GM23248 (cell line): ENCODE measurements around the gene UBR3. TPM values are rescaled to one million over a fixed set of nuclear protein-coding genes. Genes with fewer than 3 reads are reported as not detected.
"Not testable (repeated sequence)": the region's sequence is repeated elsewhere in the genome, so short reads cannot be mapped to it uniquely, and the experiment has no call there.

ENCODE experiments used
- DNase-seq: peaks from one replicate; pipeline ENCODE4 v3.0.0-alpha.2; 2015
- H2AFZ ChIP-seq: fragments of 200-600 bp; sonication (generic); 2 replicates; pipeline ENCODE4 v1.6.1; 2016; ENCODE audit warnings: antibody characterized with exemption
- H3F3A ChIP-seq: fragments of 200-600 bp; sonication (generic); 2 replicates; pipeline ENCODE4 v1.6.1; 2016; ENCODE audit warnings: mild to moderate bottlenecking, antibody characterized with exemption, mixed run types; ENCODE audit not compliant: insufficient read depth
- H3K27ac ChIP-seq: fragments of 200-600 bp; sonication (generic); 2 replicates; pipeline ENCODE4 v1.5.1; 2016; ENCODE audit warnings: mild to moderate bottlenecking
- H3K27me3 ChIP-seq: fragments of 200-600 bp; sonication (generic); replicated peaks from 2 replicates; pipeline ENCODE4 v1.6.1; 2016; ENCODE audit warnings: mild to moderate bottlenecking; ENCODE audit not compliant: insufficient read depth
- H3K36me3 ChIP-seq: fragments of 200-600 bp; sonication (generic); 2 replicates; pipeline ENCODE4 v1.6.1; 2016; ENCODE audit warnings: low read depth, mild to moderate bottlenecking
- H3K4me1 ChIP-seq: fragments of 200-600 bp; sonication (generic); 2 replicates; pipeline ENCODE4 v1.6.1; 2016; ENCODE audit warnings: mild to moderate bottlenecking; ENCODE audit not compliant: insufficient read depth
- H3K4me2 ChIP-seq: fragments of 200-600 bp; sonication (generic); one replicate; pipeline ENCODE4 v1.6.1; 2016; ENCODE audit warnings: mild to moderate bottlenecking; ENCODE audit not compliant: unreplicated experiment
- H3K4me3 ChIP-seq: fragments of 200-600 bp; sonication (generic); 2 replicates; pipeline ENCODE4 v1.5.1; 2016; ENCODE audit warnings: mild to moderate bottlenecking
- H3K79me2 ChIP-seq: fragments of 200-600 bp; sonication (generic); 2 replicates; pipeline ENCODE4 v1.6.1; 2016; ENCODE audit warnings: mild to moderate bottlenecking; ENCODE audit not compliant: insufficient read depth
- H3K9ac ChIP-seq: fragments of 200-600 bp; sonication (generic); 2 replicates; pipeline ENCODE4 v1.6.1; 2016; ENCODE audit warnings: mild to moderate bottlenecking
- H3K9me2 ChIP-seq: fragments of 200-600 bp; sonication (generic); 2 replicates; pipeline ENCODE4 v1.6.1; 2016; ENCODE audit warnings: mixed run types, mild to moderate bottlenecking, moderate library complexity; ENCODE audit not compliant: insufficient read depth
- H3K9me3 ChIP-seq: fragments of 200-600 bp; sonication (generic); one replicate; pipeline ENCODE4 v1.6.1; 2017; ENCODE audit warnings: low read depth
- H4K20me1 ChIP-seq: fragments of 200-600 bp; sonication (generic); 2 replicates; pipeline ENCODE4 v1.6.0; 2016; ENCODE audit not compliant: insufficient read depth
- EZH2 ChIP-seq: fragments of 200-600 bp; sonication (generic); IDR thresholded peaks from 2 replicates; pipeline ENCODE4 v1.6.1; 2018; ENCODE audit warnings: antibody characterized with exemption, mild to moderate bottlenecking; ENCODE audit not compliant: insufficient read depth, poor library complexity, severe bottlenecking
- EZH2phosphoT487 ChIP-seq: fragments of 200-600 bp; sonication (generic); IDR thresholded peaks from 2 replicates; pipeline ENCODE4 v1.6.1; 2018; ENCODE audit warnings: antibody characterized with exemption, moderate library complexity, mild to moderate bottlenecking, low read depth; ENCODE audit not compliant: insufficient read depth
- WGBS, 2 experiments: methylation state at CpG; one replicate each; pipeline ENCODE4 v1.1.6; 2015 to 2017; ENCODE audit warnings: low lambda C conversion rate in 2 of 2, low coverage in 1 of 2; ENCODE audit errors: missing lambda C conversion rate in 2 of 2; 5-methylcytosine and 5-hydroxymethylcytosine counted together
- in situ Hi-C: fragments of 300-500 bp; cut with MboI; formaldehyde crosslinking; loops from 2 replicates; pipeline ENCODE4 v1.15.0; 2020
- polyA plus RNA-seq: library from polyadenylated mRNA; unstranded; fragments of >200 nt; fragmentation: Nextera tagmentation; extraction: Ambion mirVana; gene quantifications from 2 replicates; pipeline ENCODE4 v1.2.1, GENCODE V29; 2016
- total RNA-seq: library from RNA; depleted of rRNA; stranded (reverse); fragments of >200 nt; shearing (Covaris generic); gene quantifications from 2 replicates; pipeline ENCODE4 v1.2.3, GENCODE V29; 2014

UBR3 gene
- total and polyA plus RNA-seq, 2 experiments from 2014 or later, result 8.9 to 22.4 TPM

- no peak overlapping the region for H3K4me3 ChIP-seq
- no peak overlapping the region for H2AFZ ChIP-seq
- in situ Hi-C loops, result no loop called here
- 2 to 7% methylated on average over 1 of the region's 1 CpG for WGBS, 2 experiments
- peak; percentile 61 for DNase-seq
- H3F3A ChIP-seq, result 0 out of 2 replicates have a peak, but pooled peaks cover 10% of the 10 kb centered on the region
- peaks cover 8% of the 10 kb centered on the region; the same call in 1 of the 2 replicates for H3K36me3 ChIP-seq
- no peaks in the 10 kb centered on the region for H3K27me3 ChIP-seq
- H4K20me1 ChIP-seq, result no peaks in the 10 kb centered on the region
- H3K27ac ChIP-seq, result no peak overlapping the region
- no peaks in the 10 kb centered on the region for H3K9me2 ChIP-seq
- no peaks in the 10 kb centered on the region for H3K79me2 ChIP-seq
- no peaks in the 10 kb centered on the region for H3K9me3 ChIP-seq
- no peak overlapping the region for H3K4me2 ChIP-seq
- no peak overlapping the region for H3K9ac ChIP-seq
- TF ChIP-seq EZH2, result no peak
- TF ChIP-seq EZH2phosphoT487, result no peak
- peaks cover 3% of the 10 kb centered on the region; the same call in 1 of the 2 replicates for H3K4me1 ChIP-seq
Measured at GRCh38 chr2:169928463-169928864, 101.2 kb downstream of the UBR3 start.

- H3K36me3 ChIP-seq, result no peaks in the 10 kb centered on the region; the same call in 1 of the 2 replicates
- no peaks in the 10 kb centered on the region for H3K27me3 ChIP-seq
- peak overlapping the region; percentile 66 for H3K9ac ChIP-seq
- peak; percentile 84 for DNase-seq
- no peaks in the 10 kb centered on the region for H3K9me2 ChIP-seq
- TF ChIP-seq EZH2 (no peak), EZH2phosphoT487 (no peak)
- H3K79me2 ChIP-seq, result peaks cover 8% of the 10 kb centered on the region; the same call in 1 of the 2 replicates
- H2AFZ ChIP-seq, result peak overlapping the region; percentile 42
- 4 to 6% methylated on average over 2 of the region's 2 CpGs for WGBS, 2 experiments
- H3F3A ChIP-seq, result no peaks in the 10 kb centered on the region
- in situ Hi-C loops, result no loop called here
- H3K4me1 ChIP-seq, result peaks cover 9% of the 10 kb centered on the region; the same call in 1 of the 2 replicates
- peak overlapping the region; percentile 69 for H3K4me2 ChIP-seq
- peak overlapping the region; percentile 4; the same call in 1 of the 2 replicates for H3K27ac ChIP-seq
- no peaks in the 10 kb centered on the region for H4K20me1 ChIP-seq
- H3K4me3 ChIP-seq, result peak overlapping the region; percentile 59
- no peaks in the 10 kb centered on the region for H3K9me3 ChIP-seq
Measured at GRCh38 chr2:169933124-169933711, 106.0 kb downstream of the UBR3 start.

- H2AFZ ChIP-seq, H3K9ac ChIP-seq, DNase-seq, in situ Hi-C loops, H3K27me3 ChIP-seq, H3K4me3 ChIP-seq, H3K27ac ChIP-seq, H3F3A ChIP-seq, H3K9me2 ChIP-seq, H3K4me2 ChIP-seq, H3K9me3 ChIP-seq, H4K20me1 ChIP-seq, H3K36me3 ChIP-seq, H3K4me1 ChIP-seq: not testable (repeated sequence)
- WGBS, 2 experiments, result 97 to 99% methylated on average over 5 of the region's 5 CpGs
- H3K79me2 ChIP-seq, result peaks cover 11% of the 10 kb centered on the region; the same call in 1 of the 2 replicates
Measured at GRCh38 chr2:169936652-169937051, 109.4 kb downstream of the UBR3 start.

GRCh38 chr2:169945515-169945914 is 118.3 kb downstream of the UBR3 start:
- Histone ChIP-seq H4K20me1 (no peaks in the 10 kb centered on the region), H3K4me3 (no peak overlapping the region), H3K9ac (no peak overlapping the region), H3K27me3 (no peaks in the 10 kb centered on the region), H3K9me2 (no peaks in the 10 kb centered on the region), H3K9me3 (no peaks in the 10 kb centered on the region), H3F3A (no peaks in the 10 kb centered on the region), H3K27ac (no peak overlapping the region), H3K36me3 (peaks cover 42% of the 10 kb centered on the region), H3K79me2 (no peaks in the 10 kb centered on the region; the same call in 1 of the 2 replicates), H2AFZ (no peak overlapping the region), H3K4me2 (no peak overlapping the region), H3K4me1 (no peaks in the 10 kb centered on the region)
- DNase-seq, result no peak
- in situ Hi-C loops, result no loop called here
- TF ChIP-seq EZH2 (no peak), EZH2phosphoT487 (no peak)
- WGBS, 2 experiments, result 60 to 77% methylated on average over 1 of the region's 1 CpG
